GM23338 (cell line): Measurements from ENCODE around the gene RWDD2A. TPM values are rescaled to one million over a fixed set of nuclear protein-coding genes. Genes with fewer than 3 reads are reported as not detected.

ENCODE experiments used
- ATAC-seq: fragments of 200-7000 bp; cut with Tn5 transposase; 3 replicates; pipeline ENCODE4 v1.9.1; 2020
- DNase-seq: peaks from one replicate; pipeline ENCODE4 v3.0.0-alpha.2; 2015; ENCODE audit warnings: low spot score
- H2AFZ ChIP-seq: fragments of 200-600 bp; sonication (generic); 2 replicates; pipeline ENCODE4 v1.8.0; 2016; ENCODE audit warnings: antibody characterized with exemption, mild to moderate bottlenecking, moderate library complexity
- H3F3A ChIP-seq: fragments of 200-600 bp; sonication (generic); replicated peaks from 2 replicates; pipeline ENCODE4 v1.8.0; 2017; ENCODE audit warnings: antibody characterized with exemption, mixed run types, low read depth
- H3K27ac ChIP-seq: fragments of 200-600 bp; sonication (generic); 2 replicates; pipeline ENCODE4 v1.6.1; 2016; ENCODE audit warnings: low read depth
- H3K27me3 ChIP-seq: fragments of 200-600 bp; sonication (generic); 2 replicates; pipeline ENCODE4 v1.8.0; 2016; ENCODE audit warnings: mild to moderate bottlenecking, mixed run types, moderate library complexity; ENCODE audit not compliant: insufficient read depth
- H3K36me3 ChIP-seq: fragments of 200-600 bp; sonication (generic); 2 replicates; pipeline ENCODE4 v1.8.0; 2016; ENCODE audit warnings: mild to moderate bottlenecking; ENCODE audit not compliant: insufficient read depth
- H3K4me1 ChIP-seq: fragments of 200-600 bp; sonication (generic); 2 replicates; pipeline ENCODE4 v1.8.0; 2016; ENCODE audit warnings: mild to moderate bottlenecking, moderate library complexity; ENCODE audit not compliant: insufficient read depth
- H3K4me2 ChIP-seq: fragments of 200-600 bp; sonication (generic); 2 replicates; pipeline ENCODE4 v1.7.1; 2017; ENCODE audit warnings: mixed run types
- H3K4me3 ChIP-seq: fragments of 200-600 bp; sonication (generic); 2 replicates; pipeline ENCODE4 v1.6.1; 2016; ENCODE audit warnings: mixed run types
- H3K79me2 ChIP-seq: fragments of 200-600 bp; sonication (generic); replicated peaks from 2 replicates; pipeline ENCODE4 v1.8.0; 2017; ENCODE audit warnings: mild to moderate bottlenecking; ENCODE audit not compliant: insufficient read depth
- H3K9me2 ChIP-seq: fragments of 200-600 bp; sonication (generic); 2 replicates; pipeline ENCODE4 v1.8.0; 2017; ENCODE audit not compliant: insufficient read depth
- H4K20me1 ChIP-seq: fragments of 200-600 bp; sonication (generic); replicated peaks from 2 replicates; pipeline ENCODE4 v1.8.0; 2017; ENCODE audit warnings: mild to moderate bottlenecking; ENCODE audit not compliant: insufficient read depth
- H3K27ac Mint-ChIP-seq: 2 replicates; pipeline ENCODE4 v1.8.0; 2020; ENCODE audit warnings: inconsistent platforms, mild to moderate bottlenecking, moderate library complexity, mixed read lengths
- H3K27me3 Mint-ChIP-seq: 3 replicates; pipeline ENCODE4 v1.8.0; 2022; ENCODE audit warnings: low read depth, mild to moderate bottlenecking, moderate library complexity, mixed read lengths, inconsistent platforms; ENCODE audit not compliant: insufficient read depth, poor library complexity
- H3K36me3 Mint-ChIP-seq: 3 replicates; pipeline ENCODE4 v1.8.0; 2021; ENCODE audit warnings: low read depth, mild to moderate bottlenecking, inconsistent platforms, moderate library complexity, mixed read lengths
- H3K4me1 Mint-ChIP-seq: 3 replicates; pipeline ENCODE4 v1.8.0; 2020; ENCODE audit warnings: mild to moderate bottlenecking, inconsistent platforms, mixed read lengths
- H3K4me3 Mint-ChIP-seq: 3 replicates; pipeline ENCODE4 v1.8.0; 2021; ENCODE audit warnings: moderate library complexity, mild to moderate bottlenecking, inconsistent platforms, mixed read lengths
- H3K9me3 Mint-ChIP-seq: 3 replicates; pipeline ENCODE4 v1.8.0; 2020; ENCODE audit warnings: moderate library complexity, mild to moderate bottlenecking, inconsistent platforms, mixed read lengths
- CREB1 ChIP-seq: fragments of 250-450 bp; sonication (Bioruptor Pico); IDR thresholded peaks from 2 replicates; pipeline ENCODE4 v1.5.0; 2020; ENCODE audit warnings: low read depth, mild to moderate bottlenecking, moderate library complexity
- CTCF ChIP-seq, 2 experiments: fragments of 200-600 bp in 1 of 2; sonication (generic) in 1 of 2; conservative IDR thresholded peaks; 2 replicates each; pipeline versions ENCODE4 v1.5.1 to v1.6.1; 2016 to 2017; ENCODE audit warnings: antibody characterized with exemption in 2 of 2, low read depth in 2 of 2, mild to moderate bottlenecking in 2 of 2, moderate library complexity in 1 of 2
- ETS1 ChIP-seq: IDR thresholded peaks from 2 replicates; pipeline ENCODE4 v1.6.1; 2016; ENCODE audit warnings: antibody characterized with exemption
- EZH2 ChIP-seq: fragments of 200-600 bp; sonication (generic); IDR thresholded peaks from one replicate; pipeline ENCODE4 v1.8.0; 2017; ENCODE audit warnings: antibody characterized with exemption, mild to moderate bottlenecking, low read depth; ENCODE audit not compliant: unreplicated experiment
- EZH2phosphoT487 ChIP-seq: fragments of 200-600 bp; sonication (generic); IDR thresholded peaks from one replicate; pipeline ENCODE4 v1.8.1; 2018; ENCODE audit warnings: antibody characterized with exemption; ENCODE audit not compliant: unreplicated experiment
- REST ChIP-seq: IDR thresholded peaks from one replicate; pipeline ENCODE4 v1.6.1; 2018; ENCODE audit warnings: antibody characterized with exemption; ENCODE audit not compliant: unreplicated experiment
- STAT1 ChIP-seq: IDR thresholded peaks from one replicate; pipeline ENCODE4 v1.6.1; 2016; ENCODE audit warnings: antibody characterized with exemption; ENCODE audit not compliant: unreplicated experiment
- ZNF331 ChIP-seq: fragments of 250-450 bp; sonication (Bioruptor Pico); IDR thresholded peaks from 2 replicates; pipeline ENCODE4 v1.5.0; 2020; ENCODE audit warnings: low read depth, mild to moderate bottlenecking, moderate library complexity
- ZNF462 ChIP-seq: fragments of 250-450 bp; sonication (Bioruptor Pico); IDR thresholded peaks from 2 replicates; pipeline ENCODE4 v1.5.0; 2020; ENCODE audit warnings: mild to moderate bottlenecking, moderate library complexity
- polyA plus RNA-seq: library from polyadenylated mRNA; unstranded; fragments of >200 nt; fragmentation: Nextera tagmentation; extraction: Ambion mirVana; gene quantifications from 2 replicates; pipeline ENCODE4 v1.2.1, GENCODE V29; 2016
- total RNA-seq: library from RNA; depleted of rRNA; stranded (reverse); fragments of >200 nt; shearing (Covaris generic); gene quantifications from 2 replicates; pipeline ENCODE4 v1.2.3, GENCODE V29; 2014

Gene RWDD2A
- total and polyA plus RNA-seq, 2 experiments from 2014 or later: 3.1 to 3.7 TPM

GRCh38 chr6:83185096-83185495 is 8.1 kb upstream of the RWDD2A start:
- Histone ChIP-seq H3K4me2 (no peak overlapping the region), H3K27ac (no peak overlapping the region), H2AFZ (no peak overlapping the region), H3K4me3 (no peak overlapping the region), H3K4me1 (0 out of 2 replicates have a peak, but pooled peaks cover 7% of the 10 kb centered on the region), H3K27me3 (no peaks in the 10 kb centered on the region), H4K20me1 (peaks cover 22% of the 10 kb centered on the region), H3F3A (no peaks in the 10 kb centered on the region), H3K79me2 (peaks cover 26% of the 10 kb centered on the region), H3K36me3 (peaks cover 65% of the 10 kb centered on the region), H3K9me2 (no peaks in the 10 kb centered on the region)
- Mint-ChIP-seq H3K4me3 (no peak overlapping the region), H3K27me3 (no peaks in the 10 kb centered on the region), H3K27ac (no peak overlapping the region), H3K36me3 (peaks cover 61% of the 10 kb centered on the region), H3K4me1 (peaks cover 10% of the 10 kb centered on the region; the same call in 2 of the 3 replicates), H3K9me3 (no peaks in the 10 kb centered on the region)
- no peak for DNase-seq
- no peak for ATAC-seq
- TF ChIP-seq CREB1 (no peak), STAT1 (no peak), EZH2phosphoT487 (no peak), REST (no peak), CTCF (conservative IDR thresholded peaks at IDR 0.05; ENCODE audit: low read depth in 2 of 2) (no peak), ZNF331 (CRISPR knock-in tag) (no peak), ZNF462 (no peak), ETS1 (no peak), EZH2 (no peak)
